ENCODE measurements around the gene MRPL53. TPM values are rescaled to one million over a fixed set of nuclear protein-coding genes. Genes with fewer than 3 reads are reported as not detected.
A peak's percentile ranks its signal among the peaks of the same experiment; 100 is the strongest.

The MRPL53 gene
- total RNA-seq, 1 donor from 2014 or later: 81.3 TPM

DNA sequence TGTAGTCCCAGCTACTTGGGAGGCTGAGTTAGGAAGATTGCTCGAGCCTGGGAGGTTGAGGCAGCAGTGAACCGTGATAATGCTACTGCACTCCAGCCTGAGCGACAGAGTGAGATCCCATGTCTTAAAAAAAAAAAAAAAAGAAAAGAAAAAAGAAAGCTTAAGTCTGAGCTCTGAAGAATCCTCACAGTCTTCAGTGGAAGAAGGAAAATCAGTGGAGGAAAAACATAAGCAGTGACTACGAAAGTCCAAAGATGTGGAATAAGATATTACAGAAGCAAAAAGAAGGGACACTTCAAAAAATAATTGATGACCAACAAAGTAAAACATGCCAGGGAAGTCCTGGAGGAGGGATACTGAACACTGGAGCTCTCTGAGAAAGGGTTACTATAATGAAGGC is 37.8 kb upstream of the MRPL53 start:
- H3K27me3 ChIP-seq (ENCODE audit: low read depth): peaks cover 57% of the 10 kb centered on the region

DNA sequence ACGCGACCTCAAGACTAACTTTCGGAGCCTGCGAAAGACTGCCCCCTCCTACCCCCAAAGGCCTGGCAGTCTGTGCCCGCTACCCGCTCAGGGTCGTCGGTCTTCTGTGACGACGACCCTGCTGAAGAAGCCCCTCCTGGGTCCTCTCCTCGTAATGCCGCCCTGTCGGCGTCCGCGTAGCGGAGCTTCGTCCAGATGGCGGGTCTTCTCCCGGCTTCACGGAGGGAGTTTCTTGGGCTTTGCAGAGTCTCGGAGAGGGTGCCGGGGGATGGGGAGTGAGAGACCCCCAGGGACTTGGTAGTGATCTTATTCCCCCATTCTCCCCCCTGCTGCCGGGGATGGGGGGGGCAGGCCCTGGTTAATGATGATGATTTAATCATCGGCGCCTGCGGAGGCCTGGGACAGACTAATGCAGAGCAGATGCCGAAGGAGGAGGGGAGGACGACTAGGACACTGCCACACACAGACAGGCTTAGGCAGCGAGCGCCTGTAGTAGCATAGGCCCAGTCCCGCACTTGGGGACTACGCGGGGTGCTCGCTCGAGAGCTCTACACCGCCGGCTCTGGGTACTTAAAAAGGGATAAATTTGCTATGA is 35.5 kb upstream of the MRPL53 start:
- ATAC-seq: peak; percentile 6 to 13
- no peak for TF ChIP-seq CTCF (IDR thresholded peaks at IDR 0.05)
- H3K36me3 ChIP-seq: peaks cover 16% of the 10 kb centered on the region
- intact Hi-C loops (cut with DNase I): no loop called here
- peaks cover 34% of the 10 kb centered on the region for H3K27me3 ChIP-seq (ENCODE audit: low read depth)
- peak overlapping the region; percentile 99 for H3K27ac ChIP-seq
- H3K4me3 ChIP-seq: peak overlapping the region; percentile 77
- peak; percentile 59 for DNase-seq
- no peaks in the 10 kb centered on the region for H3K9me3 ChIP-seq
- peaks cover 45% of the 10 kb centered on the region for H3K4me1 ChIP-seq

More for the DNA sequence above, 37.8 kb upstream of the MRPL53 start:
- Histone ChIP-seq H3K9me3 (no peaks in the 10 kb centered on the region), H3K4me1 (peaks cover 42% of the 10 kb centered on the region), H3K27ac (no peak overlapping the region), H3K4me3 (no peak overlapping the region), H3K36me3 (peaks cover 9% of the 10 kb centered on the region)
- no peak for ATAC-seq
- intact Hi-C loops (cut with DNase I): no loop called here
- TF ChIP-seq CTCF (IDR thresholded peaks at IDR 0.05): no peak
- no peak for DNase-seq

GRCh38 chr2:74507145-74507925 is 34.9 kb upstream of the MRPL53 start, which contains the start of gene PCGF1:
Gene PCGF1, minus strand, starts transcription at chr2:74507695. Its CDS starts 27 bp downstream, at chr2:74507668.
- ATAC-seq: peak; percentile 95 to 96
- peak; percentile 99 for DNase-seq
- peak within 1 kb of the TSS; percentile 99 for H3K27ac ChIP-seq
- H3K27me3 ChIP-seq (ENCODE audit: low read depth): peaks cover 31% of the 10 kb centered on the region
- H3K36me3 ChIP-seq: peaks cover 16% of the 10 kb centered on the region
- peak; percentile 44 for TF ChIP-seq CTCF (IDR thresholded peaks at IDR 0.05)
- intact Hi-C loops (cut with DNase I): no loop called here
- H3K4me3 ChIP-seq: peak within 1 kb of the TSS; percentile 77
- no peaks in the 10 kb centered on the region for H3K9me3 ChIP-seq
- H3K4me1 ChIP-seq: peaks cover 48% of the 10 kb centered on the region

GRCh38 chr2:74505448-74506246 is 33.2 kb upstream of the MRPL53 start:
- ATAC-seq: no peak
- peaks cover 16% of the 10 kb centered on the region for H3K36me3 ChIP-seq
- no peaks in the 10 kb centered on the region for H3K9me3 ChIP-seq
- H3K27ac ChIP-seq: no peak overlapping the region
- peaks cover 54% of the 10 kb centered on the region for H3K4me1 ChIP-seq
- no peak for TF ChIP-seq CTCF (IDR thresholded peaks at IDR 0.05)
- H3K27me3 ChIP-seq (ENCODE audit: low read depth): peaks cover 21% of the 10 kb centered on the region
- intact Hi-C loops (cut with DNase I): no loop called here
- DNase-seq: no peak
- H3K4me3 ChIP-seq: peak overlapping the region; percentile 77

- Histone ChIP-seq H3K27me3 (ENCODE audit: low read depth) (peaks cover 22% of the 10 kb centered on the region), H3K4me1 (peaks cover 57% of the 10 kb centered on the region), H3K9me3 (no peaks in the 10 kb centered on the region), H3K4me3 (no peak overlapping the region), H3K36me3 (peaks cover 16% of the 10 kb centered on the region), H3K27ac (no peak overlapping the region)
- TF ChIP-seq CTCF (IDR thresholded peaks at IDR 0.05): no peak
- intact Hi-C loops (cut with DNase I): no loop called here
- ATAC-seq: no peak
- DNase-seq: no peak
Measured at GRCh38 chr2:74504591-74504990, 32.1 kb upstream of the MRPL53 start.
